NOMO-1 (cell line): ENCODE data around the gene HOXA9.

Source experiments
- DNase-seq, 2 experiments: peaks; one replicate each; lab custom pipeline; 2025; ENCODE audit not compliant: unreplicated experiment in 2 of 2; lab: John Stamatoyannopoulos, UW

The HOXA9 gene

GRCh38 chr7:27130540-27131389 is 34.6 kb downstream of the HOXA9 start, which contains the start of gene HOXA4:
Gene HOXA4, minus strand, starts transcription at chr7:27130757. Its CDS starts 24 bp downstream, at chr7:27130733.
- DNase-seq: no peak

- DNase-seq: no peak
Observed at GRCh38 chr7:27129729-27130539, 35.4 kb downstream of the HOXA9 start.

- DNase-seq: no peak
Observed at GRCh38 chr7:27128776-27129728, 36.3 kb downstream of the HOXA9 start.

- no peak for DNase-seq
Observed at GRCh38 chr7:27128034-27128433, 37.3 kb downstream of the HOXA9 start.

GRCh38 chr7:27126596-27127327 is 38.6 kb downstream of the HOXA9 start:
- no peak for DNase-seq

GRCh38 chr7:27125986-27126394 is 39.3 kb downstream of the HOXA9 start:
- DNase-seq: no peak

- DNase-seq: no peak
Observed at GRCh38 chr7:27124902-27125689, 40.2 kb downstream of the HOXA9 start.

GRCh38 chr7:27124096-27124901 is 41.0 kb downstream of the HOXA9 start:
- no peak for DNase-seq

GRCh38 chr7:27123477-27124053 is 41.8 kb downstream of the HOXA9 start:
- DNase-seq: no peak

- DNase-seq: no peak
Observed at GRCh38 chr7:27123007-27123476, 42.3 kb downstream of the HOXA9 start.

GRCh38 chr7:27122077-27122910 is 43.0 kb downstream of the HOXA9 start:
- DNase-seq: no peak

- DNase-seq: no peak
Observed at GRCh38 chr7:27121684-27122076, 43.7 kb downstream of the HOXA9 start.

GRCh38 chr7:27119412-27119911 is 45.9 kb downstream of the HOXA9 start:
- DNase-seq: no peak

- no peak for DNase-seq
Observed at GRCh38 chr7:27118580-27118979, 46.8 kb downstream of the HOXA9 start.

GRCh38 chr7:27117887-27118491 is 47.3 kb downstream of the HOXA9 start:
- no peak for DNase-seq
